Stimulated activated CD8-positive, alpha-beta memory T cell treated with anti-CD3 and anti-CD28 coated beads, Interleukin-4, amount 100 ng/mL, for 4 hours (primary cell): ENCODE measurements around the gene BLNK.

ENCODE experiments used
- DNase-seq, 2 donors: peaks; one replicate each; pipeline ENCODE4 v3.0.0-alpha.2; 2020; ENCODE audit warnings: low read depth in 2 of 2, low spot score in 1 of 2

The BLNK gene

GRCh38 chr10:96263176-96263575 lies 8.2 kb downstream of the BLNK start:
- DNase-seq, result no peak

- DNase-seq, result no peak
Measured at GRCh38 chr10:96261930-96262329, 9.4 kb downstream of the BLNK start.

GRCh38 chr10:96261132-96261531 lies 10.2 kb downstream of the BLNK start:
- no peak for DNase-seq

- DNase-seq, result no peak
Measured at GRCh38 chr10:96260014-96260413, 11.4 kb downstream of the BLNK start.

GRCh38 chr10:96259150-96259549 lies 12.2 kb downstream of the BLNK start:
- DNase-seq, result no peak

GRCh38 chr10:96257944-96258343 lies 13.4 kb downstream of the BLNK start:
- DNase-seq, result no peak

GRCh38 chr10:96255549-96256333 lies 15.6 kb downstream of the BLNK start:
- DNase-seq, result no peak

GRCh38 chr10:96254976-96255375 lies 16.4 kb downstream of the BLNK start:
- no peak for DNase-seq

GRCh38 chr10:96252730-96253129 lies 18.6 kb downstream of the BLNK start:
- no peak for DNase-seq

- no peak for DNase-seq
Measured at GRCh38 chr10:96250349-96250748, 21.0 kb downstream of the BLNK start.

- DNase-seq, result no peak
Measured at GRCh38 chr10:96249264-96249663, 22.1 kb downstream of the BLNK start.

- no peak for DNase-seq
Measured at GRCh38 chr10:96244354-96244753, 27.0 kb downstream of the BLNK start.

GRCh38 chr10:96243296-96243695 lies 28.1 kb downstream of the BLNK start:
- no peak for DNase-seq

GRCh38 chr10:96242822-96243221 lies 28.5 kb downstream of the BLNK start:
- no peak for DNase-seq

GRCh38 chr10:96238646-96239623 lies 32.4 kb downstream of the BLNK start:
- no peak for DNase-seq

- no peak for DNase-seq
Measured at GRCh38 chr10:96236876-96237275, 34.5 kb downstream of the BLNK start.

- no peak for DNase-seq
Measured at GRCh38 chr10:96236090-96236478, 35.3 kb downstream of the BLNK start.

- DNase-seq, result no peak
Measured at GRCh38 chr10:96235326-96236089, 35.9 kb downstream of the BLNK start.

GRCh38 chr10:96233959-96234358 lies 37.4 kb downstream of the BLNK start:
- DNase-seq, result no peak

GRCh38 chr10:96230527-96230926 lies 40.8 kb downstream of the BLNK start:
- DNase-seq, result no peak

GRCh38 chr10:96229568-96230030 lies 41.8 kb downstream of the BLNK start:
- peak; percentile 9 to 24 for DNase-seq
